ENCODE results near the gene LSM6. TPM values are rescaled to one million over a fixed set of nuclear protein-coding genes. Genes with fewer than 3 reads are reported as not detected.
A peak's percentile ranks its signal among the peaks of the same experiment; 100 is the strongest.

The LSM6 gene
- polyA plus RNA-seq, 1 donor from 2014 or later = 70.9 TPM

DNA sequence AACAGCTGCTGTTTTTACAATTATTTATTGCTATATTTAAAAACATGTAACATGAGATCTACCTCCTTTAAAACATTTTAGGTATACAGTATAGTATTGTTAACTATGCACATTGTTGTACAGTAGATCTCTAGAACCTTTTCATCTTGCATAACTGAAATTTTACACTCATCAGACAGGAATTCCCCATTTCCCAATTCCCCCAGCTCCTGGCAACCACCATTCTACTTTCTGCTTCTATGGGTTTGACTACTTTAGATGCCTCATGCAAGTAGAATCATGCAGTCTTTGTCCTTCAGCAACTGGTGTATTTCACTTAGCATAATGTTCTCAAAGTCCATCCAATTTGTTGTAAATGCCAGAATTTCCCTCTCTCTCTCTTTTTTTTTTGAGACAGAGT lies 9.7 kb upstream of the LSM6 start:
- Mint-ChIP-seq H3K27me3 (no peaks in the 10 kb centered on the region), H3K4me1 (peaks cover 0 to 2% (median 0%) of the 10 kb centered on the region in 3 donors), H3K4me3 (no peak overlapping the region), H3K27ac (no peak overlapping the region), H3K36me3 (peaks cover 3% of the 10 kb centered on the region), H3K9me3 (peaks cover 2 to 8% (median 4%) of the 10 kb centered on the region in 3 donors)

DNA sequence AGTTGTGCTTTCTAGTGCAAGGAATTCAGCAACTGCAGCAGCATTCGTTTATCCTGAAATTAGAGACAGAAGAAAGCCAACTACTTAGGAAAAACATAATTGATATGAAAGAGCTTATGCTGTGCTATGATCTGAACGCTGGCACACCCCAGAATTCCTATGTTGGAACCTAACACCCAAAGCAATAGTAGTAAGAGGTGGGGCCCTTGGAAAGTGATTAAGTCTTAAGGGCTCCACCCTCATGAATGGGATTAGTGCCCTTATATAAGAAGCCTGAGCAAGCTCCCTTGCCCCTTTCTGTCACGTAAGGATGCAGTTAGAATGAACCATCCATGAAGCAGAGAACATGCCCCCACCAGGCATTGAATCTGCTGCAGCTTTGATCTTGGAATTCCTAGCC lies 5.4 kb upstream of the LSM6 start:
- no peaks in the 10 kb centered on the region for H3K27me3 Mint-ChIP-seq
- H3K36me3 Mint-ChIP-seq = peaks cover 3% of the 10 kb centered on the region
- no peak overlapping the region for H3K4me3 Mint-ChIP-seq
- H3K4me1 Mint-ChIP-seq = peaks cover 0 to 2% (median under 1%) of the 10 kb centered on the region in 3 donors
- H3K27ac Mint-ChIP-seq = no peak overlapping the region
- no peaks in the 10 kb centered on the region for H3K9me3 Mint-ChIP-seq

DNA sequence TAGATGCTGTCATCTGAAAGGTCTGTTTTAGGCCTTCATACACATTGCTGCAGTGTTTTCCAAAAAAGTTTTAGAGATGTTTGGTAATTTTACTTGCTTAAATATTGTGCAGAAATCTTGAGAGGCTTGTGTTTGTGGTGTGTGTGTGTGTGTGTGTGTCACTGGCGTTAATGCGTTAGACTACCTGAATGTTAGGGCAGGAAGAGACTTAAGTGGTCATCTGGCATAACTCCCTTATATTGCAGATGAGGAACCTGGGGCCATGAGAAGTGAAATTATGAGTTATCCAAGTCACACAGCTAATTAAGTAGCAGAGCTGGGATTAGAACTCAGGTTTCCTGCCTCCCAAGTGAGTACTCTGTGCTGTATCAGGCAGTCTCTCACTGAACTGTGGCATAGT lies 1.4 kb downstream of the LSM6 start:
- Mint-ChIP-seq H3K27ac (peak overlapping the region; percentile 29 to 98 (median 98)), H3K4me1 (peaks cover 31 to 45% (median 41%) of the 10 kb centered on the region in 3 donors), H3K4me3 (peak overlapping the region; percentile 90 to 97 (median 96)), H3K9me3 (no peaks in the 10 kb centered on the region), H3K27me3 (no peaks in the 10 kb centered on the region), H3K36me3 (no peaks in the 10 kb centered on the region)

DNA sequence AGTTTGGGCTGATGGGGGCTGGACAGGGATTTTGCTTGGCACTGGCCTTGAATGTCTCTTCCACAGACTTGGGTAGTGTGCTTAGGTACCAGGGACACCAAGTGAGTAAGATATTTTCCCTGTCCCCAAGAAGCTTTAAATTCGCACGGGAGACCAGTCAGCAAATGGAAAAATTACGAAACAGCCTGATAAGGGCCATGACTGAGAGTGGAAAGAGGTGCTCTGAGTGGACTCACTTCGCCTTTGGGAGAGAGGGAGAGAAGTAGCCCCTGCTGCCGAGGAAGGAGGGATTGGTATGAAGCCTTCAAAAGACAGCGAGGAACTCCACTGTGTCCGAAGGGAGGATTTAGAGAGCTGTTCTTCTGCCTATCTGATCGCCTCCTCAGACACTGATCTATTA lies 2.6 kb downstream of the LSM6 start:
- peaks cover 32 to 51% (median 50%) of the 10 kb centered on the region in 3 donors for H3K4me1 Mint-ChIP-seq
- H3K36me3 Mint-ChIP-seq = no peaks in the 10 kb centered on the region
- H3K9me3 Mint-ChIP-seq = no peaks in the 10 kb centered on the region
- H3K27ac Mint-ChIP-seq = peak overlapping the region; percentile 27 to 51 (median 35)
- no peaks in the 10 kb centered on the region for H3K27me3 Mint-ChIP-seq
- H3K4me3 Mint-ChIP-seq = peak overlapping the region in 1 of 4 donors; percentile 54

DNA sequence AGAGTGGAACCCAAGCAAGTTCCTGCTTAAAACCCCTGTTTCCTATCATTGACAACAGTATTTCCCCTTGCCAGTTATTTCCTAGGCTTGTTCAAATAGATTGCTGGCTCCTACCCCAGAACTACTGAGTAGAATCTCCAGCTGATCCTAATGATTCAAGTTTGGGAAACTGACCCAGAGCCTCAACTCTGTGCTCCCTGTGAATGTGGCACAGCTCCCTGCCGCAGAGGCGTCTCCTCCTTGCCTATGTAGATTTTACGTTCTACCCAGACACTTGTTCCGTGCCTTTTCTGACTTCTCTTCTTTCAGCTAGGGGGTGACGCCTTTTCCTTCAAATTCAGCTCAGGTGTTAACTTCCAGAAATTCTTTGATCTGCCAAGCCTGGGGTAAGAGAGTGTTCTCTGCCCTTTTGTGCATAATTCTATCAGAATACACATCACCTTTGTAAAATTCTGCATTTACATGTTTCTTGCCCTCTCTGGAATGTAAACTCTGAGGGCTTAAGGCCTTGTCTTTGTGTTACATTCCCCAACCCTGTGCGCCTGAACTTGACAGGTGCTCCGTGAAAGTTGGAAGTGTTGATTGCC lies 4.4 kb downstream of the LSM6 start:
- Mint-ChIP-seq H3K9me3 (no peaks in the 10 kb centered on the region), H3K4me1 (peaks cover 32 to 53% (median 52%) of the 10 kb centered on the region in 3 donors), H3K4me3 (peak overlapping the region in 2 of 4 donors; percentile 29 to 64), H3K27me3 (no peaks in the 10 kb centered on the region), H3K36me3 (no peaks in the 10 kb centered on the region), H3K27ac (peak overlapping the region in 1 of 3 donors; percentile 51)

DNA sequence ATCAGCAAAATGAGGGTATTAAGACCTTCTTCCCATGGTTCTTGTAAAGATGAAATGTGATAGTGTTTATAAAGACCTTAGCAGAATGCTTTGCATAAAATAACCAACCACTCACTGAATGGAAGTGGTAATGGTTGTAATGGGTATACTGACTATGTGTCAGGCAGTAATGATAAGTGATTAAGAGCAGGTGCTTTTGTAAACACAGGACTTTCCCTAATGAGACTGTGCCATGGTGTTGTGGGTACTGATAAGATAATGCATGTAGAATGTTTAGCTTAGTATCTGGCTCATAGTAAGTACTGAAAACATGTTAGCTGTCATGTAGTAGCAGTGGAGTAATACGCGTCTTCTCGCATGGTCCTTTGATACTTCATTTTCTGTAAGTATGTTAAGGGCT lies 6.9 kb downstream of the LSM6 start:
- no peaks in the 10 kb centered on the region for H3K27me3 Mint-ChIP-seq
- peaks cover 23 to 40% (median 39%) of the 10 kb centered on the region in 3 donors for H3K4me1 Mint-ChIP-seq
- H3K4me3 Mint-ChIP-seq = no peak overlapping the region
- no peak overlapping the region for H3K27ac Mint-ChIP-seq
- peaks cover 4% of the 10 kb centered on the region for H3K36me3 Mint-ChIP-seq
- H3K9me3 Mint-ChIP-seq = no peaks in the 10 kb centered on the region

DNA sequence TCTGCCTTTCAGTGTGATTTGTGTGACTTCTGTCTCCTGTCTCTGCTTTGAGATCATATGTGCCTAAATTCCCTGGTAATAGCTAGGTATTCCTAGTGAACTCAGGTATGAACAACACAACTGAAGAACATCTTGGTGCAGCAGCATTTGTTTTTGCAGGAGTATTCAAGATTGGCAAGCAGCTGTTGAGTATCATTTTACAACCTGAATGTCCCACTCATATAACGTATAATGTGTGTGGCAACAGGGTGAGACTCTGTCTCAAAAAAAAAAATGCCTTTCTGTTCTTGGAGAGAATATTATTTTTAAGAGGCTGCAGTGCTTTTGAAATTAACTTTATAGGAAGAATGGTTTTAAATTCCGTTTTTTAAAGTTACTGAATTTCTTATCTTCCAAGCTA lies 7.7 kb downstream of the LSM6 start:
- Mint-ChIP-seq H3K36me3 (peaks cover 4% of the 10 kb centered on the region), H3K27me3 (no peaks in the 10 kb centered on the region)

DNA sequence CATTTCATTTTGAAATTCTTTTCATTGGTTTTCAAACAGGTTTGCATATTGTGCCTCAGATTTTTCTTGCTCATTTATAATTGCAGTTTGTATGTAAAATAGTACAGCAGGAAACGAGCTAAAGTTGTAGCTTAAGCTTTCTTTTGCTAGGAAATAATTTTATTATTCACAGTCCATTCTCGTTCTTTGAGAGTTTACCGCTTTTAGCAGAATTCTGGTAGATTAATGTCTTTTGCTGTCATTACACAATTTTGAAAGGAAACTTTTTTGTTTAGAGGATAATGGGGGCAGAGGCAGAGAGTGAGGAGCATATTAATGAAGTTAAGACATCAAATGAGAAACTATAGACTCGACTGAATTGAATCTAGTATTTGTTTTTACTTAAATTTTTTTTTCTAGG lies 10.5 kb downstream of the LSM6 start:
- H3K4me3 Mint-ChIP-seq = no peak overlapping the region
- H3K36me3 Mint-ChIP-seq = peaks cover 6% of the 10 kb centered on the region
- no peaks in the 10 kb centered on the region for H3K9me3 Mint-ChIP-seq
- H3K27ac Mint-ChIP-seq = no peak overlapping the region
- peaks cover 5 to 12% (median 11%) of the 10 kb centered on the region in 3 donors for H3K4me1 Mint-ChIP-seq
- no peaks in the 10 kb centered on the region for H3K27me3 Mint-ChIP-seq

More for the DNA sequence above, 7.7 kb downstream of the LSM6 start:
- Mint-ChIP-seq H3K4me3 (no peak overlapping the region), H3K9me3 (no peaks in the 10 kb centered on the region), H3K27ac (no peak overlapping the region), H3K4me1 (peaks cover 23 to 35% (median 34%) of the 10 kb centered on the region in 3 donors)

DNA sequence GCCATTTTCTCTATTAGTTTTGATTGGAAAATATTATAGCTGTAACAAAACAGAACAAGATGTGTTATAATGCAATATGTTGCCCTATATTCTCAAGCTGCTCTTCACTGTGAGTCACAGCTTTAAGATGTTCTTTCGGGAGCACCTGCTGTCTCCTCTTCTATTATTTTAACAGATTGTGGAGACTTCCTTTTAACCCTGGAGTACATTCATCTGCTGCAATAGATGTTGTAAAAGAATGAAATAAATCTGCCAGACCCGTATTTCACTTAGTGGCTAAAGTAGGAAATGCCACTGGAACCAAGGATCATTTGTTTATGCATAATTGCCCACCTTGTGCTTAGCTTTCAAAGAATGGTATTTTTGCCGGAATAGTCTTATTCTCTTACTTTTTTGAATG lies 11.1 kb downstream of the LSM6 start:
- no peak overlapping the region for H3K4me3 Mint-ChIP-seq
- H3K4me1 Mint-ChIP-seq = peaks cover 5 to 11% (median 9%) of the 10 kb centered on the region in 3 donors
- H3K27me3 Mint-ChIP-seq = no peaks in the 10 kb centered on the region
- H3K9me3 Mint-ChIP-seq = no peaks in the 10 kb centered on the region
- no peak overlapping the region for H3K27ac Mint-ChIP-seq
- peaks cover 8% of the 10 kb centered on the region for H3K36me3 Mint-ChIP-seq

DNA sequence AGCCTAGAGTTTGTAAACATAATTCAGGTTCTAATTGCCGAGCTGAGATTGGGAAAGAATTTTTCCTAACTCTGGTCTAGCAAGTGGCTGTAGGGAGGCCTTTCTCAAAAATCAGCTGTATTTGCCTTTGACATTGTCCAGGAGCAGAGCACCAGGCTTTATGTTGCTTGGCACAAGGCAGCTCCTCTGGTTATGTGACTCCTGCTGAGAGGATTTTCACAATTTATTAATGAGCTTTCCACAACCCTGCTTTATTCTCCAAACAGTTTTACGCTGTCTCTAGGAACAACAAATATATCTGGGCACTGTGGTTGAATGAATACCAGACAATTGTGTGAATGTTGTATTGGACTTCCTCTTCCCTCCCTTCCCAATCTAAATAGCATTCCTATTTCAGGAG lies 14.9 kb downstream of the LSM6 start:
- Mint-ChIP-seq H3K4me1 (peaks cover 0 to 3% (median 0%) of the 10 kb centered on the region in 3 donors), H3K27ac (no peak overlapping the region), H3K9me3 (no peaks in the 10 kb centered on the region), H3K4me3 (no peak overlapping the region), H3K36me3 (peaks cover 8% of the 10 kb centered on the region), H3K27me3 (no peaks in the 10 kb centered on the region)

DNA sequence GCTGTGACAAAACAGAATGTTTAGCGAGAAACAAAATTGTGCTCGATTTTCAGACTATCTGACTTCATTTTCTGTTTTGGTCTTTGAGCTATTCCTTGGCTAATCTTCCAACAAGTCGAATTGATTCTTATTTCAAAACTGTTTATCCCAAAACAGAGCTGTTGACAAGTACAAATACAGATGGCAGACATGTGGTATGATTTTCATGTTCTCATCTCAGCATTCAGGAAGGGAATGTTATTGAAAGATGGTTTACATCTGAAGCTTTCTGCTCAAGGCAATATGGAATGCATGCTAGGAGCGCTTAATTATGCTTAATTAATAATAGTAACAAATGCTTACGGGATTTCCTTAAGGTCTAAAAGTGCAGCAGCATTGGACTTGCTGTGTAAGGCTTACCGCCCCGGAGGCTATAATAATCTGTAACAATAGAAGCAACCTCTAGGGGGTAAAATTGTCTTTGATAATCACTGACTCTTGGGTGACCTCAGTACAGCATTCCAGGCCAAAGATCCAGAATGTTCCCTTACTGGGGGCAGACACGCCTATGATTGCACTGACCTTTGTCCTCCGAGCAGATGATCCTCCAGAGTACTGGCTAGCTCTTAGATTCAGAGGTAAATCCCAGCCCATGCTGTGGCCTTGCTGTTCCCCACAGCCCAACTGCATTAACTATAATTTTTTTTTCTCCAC lies 16.4 kb downstream of the LSM6 start:
- Mint-ChIP-seq H3K36me3 (peaks cover 6% of the 10 kb centered on the region), H3K27ac (no peak overlapping the region), H3K4me1 (peaks cover 0 to 1% (median 0%) of the 10 kb centered on the region in 3 donors)

DNA sequence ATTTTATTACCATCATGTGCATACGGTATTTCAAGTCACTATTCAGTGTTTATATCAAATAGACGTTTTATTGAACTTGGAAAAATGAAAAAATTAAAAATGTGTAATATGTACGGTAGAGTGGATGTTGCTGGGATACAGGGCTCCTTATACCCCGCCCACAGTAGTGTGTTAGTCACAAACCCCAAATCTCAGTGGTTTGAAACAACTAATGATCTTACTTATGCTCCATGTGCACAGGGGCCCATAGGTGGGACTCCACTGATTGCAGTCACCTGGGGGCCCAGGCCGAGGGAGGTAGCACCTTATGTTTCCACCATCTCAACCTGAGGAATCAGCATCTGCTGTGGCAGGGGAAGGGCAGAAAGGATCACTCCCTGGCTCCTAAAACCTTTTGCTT lies 18.1 kb downstream of the LSM6 start:
- Mint-ChIP-seq H3K36me3 (peaks cover 4% of the 10 kb centered on the region), H3K9me3 (no peaks in the 10 kb centered on the region), H3K4me1 (peaks cover 0 to 1% (median 0%) of the 10 kb centered on the region in 3 donors), H3K27me3 (no peaks in the 10 kb centered on the region), H3K27ac (no peak overlapping the region), H3K4me3 (no peak overlapping the region)

More for the DNA sequence above, 16.4 kb downstream of the LSM6 start:
- Mint-ChIP-seq H3K4me3 (no peak overlapping the region), H3K9me3 (no peaks in the 10 kb centered on the region), H3K27me3 (no peaks in the 10 kb centered on the region)

DNA sequence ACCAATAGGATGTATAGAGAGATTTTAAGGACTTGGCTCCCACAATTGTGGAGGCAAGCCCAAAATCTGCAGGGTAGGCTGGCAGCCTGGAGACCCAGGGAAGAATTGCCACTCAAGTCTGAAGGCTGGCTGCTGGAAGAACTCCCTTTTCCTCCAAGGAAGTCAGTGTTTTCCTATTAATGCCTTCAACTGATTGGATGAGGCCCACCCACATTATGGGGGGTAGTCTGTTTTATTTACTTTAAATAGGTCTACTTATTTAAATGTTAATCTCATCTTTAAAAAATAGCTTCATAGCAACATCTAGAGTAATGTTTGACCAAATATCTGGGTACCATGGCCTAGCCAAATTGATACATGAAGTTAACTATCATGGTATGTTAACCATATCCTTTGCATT lies 18.7 kb downstream of the LSM6 start:
- H3K4me1 Mint-ChIP-seq = peaks cover 0 to 1% (median 0%) of the 10 kb centered on the region in 3 donors
- no peaks in the 10 kb centered on the region for H3K27me3 Mint-ChIP-seq
- H3K36me3 Mint-ChIP-seq = peaks cover 4% of the 10 kb centered on the region
- no peaks in the 10 kb centered on the region for H3K9me3 Mint-ChIP-seq
- no peak overlapping the region for H3K27ac Mint-ChIP-seq
- no peak overlapping the region for H3K4me3 Mint-ChIP-seq

DNA sequence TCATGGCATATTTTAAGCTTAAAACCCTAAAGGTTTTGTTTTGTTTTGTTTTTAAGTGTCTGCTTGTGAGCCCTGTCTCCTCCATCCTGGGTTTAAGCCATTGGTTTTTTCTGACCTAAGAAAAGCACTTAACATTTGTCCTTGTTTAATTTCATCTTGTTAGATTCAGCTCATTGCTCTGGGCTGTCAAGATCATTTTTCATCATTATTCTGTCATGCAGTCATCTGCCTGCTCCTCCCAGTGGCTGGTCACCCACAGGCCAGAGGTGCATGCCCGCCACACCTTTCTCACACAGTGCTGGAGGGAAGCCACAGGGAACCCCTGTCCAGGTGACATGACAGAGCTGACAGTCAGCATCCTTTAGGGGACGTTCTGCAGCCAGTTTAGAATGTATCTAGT lies 27.1 kb downstream of the LSM6 start:
- peaks cover 9% of the 10 kb centered on the region for H3K36me3 Mint-ChIP-seq
- H3K4me3 Mint-ChIP-seq = no peak overlapping the region
- no peaks in the 10 kb centered on the region for H3K9me3 Mint-ChIP-seq
- no peak overlapping the region for H3K27ac Mint-ChIP-seq
- no peaks in the 10 kb centered on the region for H3K4me1 Mint-ChIP-seq
- no peaks in the 10 kb centered on the region for H3K27me3 Mint-ChIP-seq

DNA sequence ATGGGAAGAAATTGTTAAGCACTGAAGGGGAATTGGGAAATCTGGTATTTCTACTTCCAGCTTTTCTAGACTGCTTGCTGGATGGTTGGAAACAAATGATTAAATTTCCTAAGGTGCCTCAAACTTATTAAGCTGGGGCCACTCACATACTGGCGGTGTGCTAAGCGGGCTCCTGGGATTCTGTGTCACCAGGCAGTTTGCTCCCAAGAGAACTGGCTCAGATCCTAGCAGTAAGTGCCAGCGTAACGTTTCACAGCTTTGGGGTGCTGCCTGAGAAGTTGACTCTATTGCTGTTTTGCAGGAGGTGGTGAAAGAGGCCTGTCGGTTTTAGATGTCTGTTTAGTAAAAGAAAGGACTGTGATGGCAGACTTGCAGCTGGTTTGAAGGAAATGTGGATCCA lies 31.9 kb downstream of the LSM6 start:
- Mint-ChIP-seq H3K27ac (no peak overlapping the region), H3K4me1 (no peaks in the 10 kb centered on the region), H3K9me3 (no peaks in the 10 kb centered on the region), H3K36me3 (peaks cover 7% of the 10 kb centered on the region), H3K27me3 (no peaks in the 10 kb centered on the region), H3K4me3 (no peak overlapping the region)

DNA sequence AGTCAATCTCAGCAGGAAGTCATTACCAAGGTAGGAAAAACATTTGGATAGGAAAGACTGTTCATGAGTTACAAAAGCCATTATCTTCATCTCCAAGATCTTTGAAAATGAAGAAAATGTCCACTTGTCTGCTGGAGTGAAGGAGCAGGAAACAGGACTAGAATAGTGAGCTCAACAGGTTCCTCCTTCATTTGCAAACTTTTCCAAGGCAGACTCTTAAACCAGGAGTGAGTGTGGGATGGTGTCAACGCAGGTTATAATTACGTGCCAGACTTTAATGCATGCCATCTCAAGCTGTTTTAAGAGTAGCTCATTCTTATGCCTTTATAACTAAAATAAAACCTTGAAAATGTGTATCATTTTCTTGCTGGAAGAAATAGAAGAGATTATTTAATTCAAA lies 35.4 kb downstream of the LSM6 start:
- H3K27me3 Mint-ChIP-seq = no peaks in the 10 kb centered on the region
- no peak overlapping the region for H3K4me3 Mint-ChIP-seq
- no peak overlapping the region for H3K27ac Mint-ChIP-seq
- no peaks in the 10 kb centered on the region for H3K9me3 Mint-ChIP-seq
- H3K4me1 Mint-ChIP-seq = no peaks in the 10 kb centered on the region
- H3K36me3 Mint-ChIP-seq = no peaks in the 10 kb centered on the region

Measured in IgD-negative memory B cell (primary cell).